Endothelial cell of umbilical vein (primary cell): ENCODE measurements around the gene CDCA5.

Experiments used
- CTCF ChIP-seq, 2 donors: IDR thresholded peaks; 1 replicate in 1 of 2; 2 replicates in 1 of 2; pipeline ENCODE4 v1.5.1; 2011; ENCODE audit warnings: low read length in 2 of 2, mild to moderate bottlenecking in 2 of 2, moderate library complexity in 2 of 2, control low read depth in 1 of 2, inconsistent platforms in 1 of 2, low read depth in 1 of 2; ENCODE audit not compliant: insufficient read depth in 1 of 2; ENCODE audit errors: extremely low read depth in 1 of 2
- EZH2 ChIP-seq: IDR thresholded peaks from 2 replicates; pipeline ENCODE4 v1.6.1; 2012; ENCODE audit warnings: borderline replicate concordance, low read depth, mild to moderate bottlenecking, moderate library complexity, low read length, inconsistent platforms; ENCODE audit not compliant: severe bottlenecking
- FOS ChIP-seq: IDR thresholded peaks from 2 replicates; pipeline ENCODE4 v1.6.1; 2011; ENCODE audit warnings: mild to moderate bottlenecking, low read length, moderate library complexity, borderline replicate concordance; ENCODE audit not compliant: insufficient read depth
- GATA2 ChIP-seq: IDR thresholded peaks from 2 replicates; pipeline ENCODE4 v1.7.0; 2011; ENCODE audit warnings: low read depth, mild to moderate bottlenecking, moderate library complexity, mixed read lengths, low read length; ENCODE audit not compliant: insufficient read length, insufficient read depth
- JUN ChIP-seq: IDR thresholded peaks from 2 replicates; pipeline ENCODE4 v1.6.1; 2011; ENCODE audit warnings: borderline replicate concordance, low read depth; ENCODE audit not compliant: insufficient read length, insufficient read depth
- MAX ChIP-seq: IDR thresholded peaks from 2 replicates; pipeline ENCODE4 v1.6.1; 2011; ENCODE audit not compliant: insufficient read depth, insufficient read length
- POLR2A ChIP-seq: IDR thresholded peaks from 2 replicates; pipeline ENCODE4 v1.6.1; 2012; ENCODE audit warnings: low read depth, mild to moderate bottlenecking, control low read depth, low read length
- POLR2AphosphoS5 ChIP-seq: IDR thresholded peaks from 2 replicates; pipeline ENCODE4 v1.6.1; 2012; ENCODE audit warnings: low read depth, mild to moderate bottlenecking, control low read depth, low read length, moderate library complexity; ENCODE audit not compliant: insufficient read depth

- no peak for TF ChIP-seq CTCF (IDR thresholded peaks at IDR 0.05; ENCODE audit: extremely low read depth in 1 of 2, insufficient read depth in 1 of 2, low read depth in 1 of 2, low read length in 2 of 2)
- TF ChIP-seq POLR2A: no peak
- no peak for TF ChIP-seq MAX
- TF ChIP-seq EZH2: no peak
- TF ChIP-seq FOS: no peak
- no peak for TF ChIP-seq JUN
- no peak for TF ChIP-seq GATA2
- TF ChIP-seq POLR2AphosphoS5: no peak
These were observed 40.9 kb downstream of the CDCA5 start for GRCh38 chr11:65042891-65043290.
